ENCODE data around the gene HNRNPL.

GRCh38 chr19:38849860-38850435 lies at the start of gene HNRNPL:
- TF ChIP-seq, protein P1, sequence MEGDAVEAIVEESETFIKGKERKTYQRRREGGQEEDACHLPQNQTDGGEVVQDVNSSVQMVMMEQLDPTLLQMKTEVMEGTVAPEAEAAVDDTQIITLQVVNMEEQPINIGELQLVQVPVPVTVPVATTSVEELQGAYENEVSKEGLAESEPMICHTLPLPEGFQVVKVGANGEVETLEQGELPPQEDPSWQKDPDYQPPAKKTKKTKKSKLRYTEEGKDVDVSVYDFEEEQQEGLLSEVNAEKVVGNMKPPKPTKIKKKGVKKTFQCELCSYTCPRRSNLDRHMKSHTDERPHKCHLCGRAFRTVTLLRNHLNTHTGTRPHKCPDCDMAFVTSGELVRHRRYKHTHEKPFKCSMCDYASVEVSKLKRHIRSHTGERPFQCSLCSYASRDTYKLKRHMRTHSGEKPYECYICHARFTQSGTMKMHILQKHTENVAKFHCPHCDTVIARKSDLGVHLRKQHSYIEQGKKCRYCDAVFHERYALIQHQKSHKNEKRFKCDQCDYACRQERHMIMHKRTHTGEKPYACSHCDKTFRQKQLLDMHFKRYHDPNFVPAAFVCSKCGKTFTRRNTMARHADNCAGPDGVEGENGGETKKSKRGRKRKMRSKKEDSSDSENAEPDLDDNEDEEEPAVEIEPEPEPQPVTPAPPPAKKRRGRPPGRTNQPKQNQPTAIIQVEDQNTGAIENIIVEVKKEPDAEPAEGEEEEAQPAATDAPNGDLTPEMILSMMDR (IDR thresholded peaks at IDR 0.05; ENCODE audit: low read depth, low read length), result no peak
- TF ChIP-seq POLR2A (IDR thresholded peaks at IDR 0.05; ENCODE audit: extremely low read depth, insufficient read length) (peak; percentile 65), MYC (IDR thresholded peaks at IDR 0.05; ENCODE audit: low read depth, low read length) (no peak)
- TF ChIP-seq, protein P2, sequence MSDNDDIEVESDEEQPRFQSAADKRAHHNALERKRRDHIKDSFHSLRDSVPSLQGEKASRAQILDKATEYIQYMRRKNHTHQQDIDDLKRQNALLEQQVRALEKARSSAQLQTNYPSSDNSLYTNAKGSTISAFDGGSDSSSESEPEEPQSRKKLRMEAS (IDR thresholded peaks at IDR 0.05; ENCODE audit: low read depth, low read length), result no peak
